Neural cell (in vitro differentiated cells): ENCODE results near the gene TTC34. TPM values are rescaled to one million over a fixed set of nuclear protein-coding genes. Genes with fewer than 3 reads are reported as not detected.

ENCODE experiments used
- H2AFZ ChIP-seq: fragments of 200-600, 300-800 bp; sonication (generic), shearing (Covaris generic); 2 replicates; pipeline ENCODE4 v1.6.0; 2014; ENCODE audit warnings: low read depth, mild to moderate bottlenecking, antibody characterized with exemption, low read length, moderate library complexity
- H3F3A ChIP-seq: fragments of 200-600 bp; shearing (Covaris generic); 2 replicates; pipeline ENCODE4 v1.6.1; 2016; ENCODE audit warnings: mild to moderate bottlenecking, moderate library complexity, mixed read lengths, antibody characterized with exemption, low read length; ENCODE audit not compliant: insufficient read depth, poor library complexity, severe bottlenecking
- H3K27ac ChIP-seq: fragments of 200-600, 300-800 bp; sonication (generic), shearing (Covaris generic); 2 replicates; pipeline ENCODE4 v1.5.1; 2014; ENCODE audit warnings: mild to moderate bottlenecking, low read length, moderate library complexity
- H3K27me3 ChIP-seq: fragments of 300-800, 200-600 bp; sonication (generic), shearing (Covaris generic); 2 replicates; pipeline ENCODE4 v1.6.0; 2014; ENCODE audit warnings: mild to moderate bottlenecking, low read depth, low read length, moderate library complexity; ENCODE audit not compliant: insufficient read depth
- H3K36me3 ChIP-seq: fragments of 300-800, 200-600 bp; sonication (generic), shearing (Covaris generic); 2 replicates; pipeline ENCODE4 v1.5.1; 2014; ENCODE audit warnings: mild to moderate bottlenecking, antibody characterized with exemption, low read length, moderate library complexity; ENCODE audit not compliant: insufficient read depth
- H3K4me2 ChIP-seq: fragments of 300-800, 200-600 bp; sonication (generic), shearing (Covaris generic); 2 replicates; pipeline ENCODE4 v1.6.0; 2014; ENCODE audit warnings: mild to moderate bottlenecking, low read length
- H3K4me3 ChIP-seq: fragments of 300-800, 200-600 bp; sonication (generic), shearing (Covaris generic); 2 replicates; pipeline ENCODE4 v1.5.1; 2014; ENCODE audit warnings: mild to moderate bottlenecking, low read length, moderate library complexity
- H3K79me2 ChIP-seq: fragments of 200-600 bp; shearing (Covaris generic); replicated peaks from 2 replicates; pipeline ENCODE4 v1.6.0; 2014; ENCODE audit warnings: mild to moderate bottlenecking, low read length, moderate library complexity; ENCODE audit not compliant: insufficient read depth
- H3K9ac ChIP-seq: fragments of 300-800, 200-600 bp; sonication (generic), shearing (Covaris generic); 2 replicates; pipeline ENCODE4 v1.6.1; 2016; ENCODE audit warnings: mild to moderate bottlenecking, low read length, mixed read lengths
- H3K9me2 ChIP-seq: fragments of 200-600 bp; shearing (Covaris generic); 2 replicates; pipeline ENCODE4 v1.6.1; 2016; ENCODE audit warnings: mild to moderate bottlenecking, low read length, mixed read lengths; ENCODE audit not compliant: insufficient read depth
- H3K9me3 ChIP-seq: fragments of 200-600, 300-800 bp; sonication (generic), shearing (Covaris generic); 2 replicates; pipeline ENCODE4 v1.6.1; 2016; ENCODE audit warnings: mild to moderate bottlenecking, mixed run types, low read length, moderate library complexity, mixed read lengths
- H4K20me1 ChIP-seq: fragments of 200-600 bp; shearing (Covaris generic); 2 replicates; pipeline ENCODE4 v1.6.1; 2016; ENCODE audit warnings: mild to moderate bottlenecking, mixed run types; ENCODE audit not compliant: insufficient read depth
- EP300 ChIP-seq: fragments of 450-650 bp; conservative IDR thresholded peaks from 2 replicates; pipeline ENCODE4 v1.6.1; 2014; ENCODE audit warnings: antibody characterized with exemption, mild to moderate bottlenecking, moderate library complexity; ENCODE audit not compliant: poor library complexity, severe bottlenecking
- EZH2 ChIP-seq: fragments of 200-600, 300-800 bp; shearing (Covaris generic), sonication (generic); IDR thresholded peaks from 2 replicates; pipeline ENCODE4 v1.6.1; 2014; ENCODE audit warnings: antibody characterized with exemption, low read length, borderline replicate concordance, mild to moderate bottlenecking; ENCODE audit not compliant: insufficient read depth, poor library complexity, severe bottlenecking
- MXI1 ChIP-seq: fragments of 450-650 bp; conservative IDR thresholded peaks from 2 replicates; pipeline ENCODE4 v1.6.1; 2014; ENCODE audit warnings: antibody characterized with exemption, mild to moderate bottlenecking; ENCODE audit not compliant: poor library complexity, severe bottlenecking
- POLR2AphosphoS5 ChIP-seq: IDR thresholded peaks from 2 replicates; pipeline ENCODE4 v1.6.1; 2012
- RAD21 ChIP-seq: fragments of 450-650 bp; conservative IDR thresholded peaks from 2 replicates; pipeline ENCODE4 v1.6.1; 2014; ENCODE audit warnings: antibody characterized with exemption, mild to moderate bottlenecking, moderate library complexity
- SMC3 ChIP-seq: fragments of 450-650 bp; conservative IDR thresholded peaks from 2 replicates; pipeline ENCODE4 v1.6.1; 2014; ENCODE audit warnings: antibody characterized with exemption, mild to moderate bottlenecking, moderate library complexity; ENCODE audit not compliant: poor library complexity
- TAF1 ChIP-seq: IDR thresholded peaks from 2 replicates; pipeline ENCODE4 v1.6.1; 2012; ENCODE audit warnings: low read depth
- polyA plus RNA-seq: library from polyadenylated mRNA; depleted of rRNA; stranded (reverse); fragments of >200 nt; gene quantifications from 2 replicates; pipeline ENCODE4 v1.2.3, GENCODE V29; 2014
- TF ChIP-seq, protein P1 (sequence below): IDR thresholded peaks from 2 replicates; pipeline ENCODE4 v1.6.1; 2012; ENCODE audit warnings: borderline replicate concordance
- TF ChIP-seq, protein P2 (sequence below): fragments of 450-650 bp; IDR thresholded peaks from 2 replicates; pipeline ENCODE4 v1.5.1; 2014; ENCODE audit warnings: antibody characterized with exemption, mild to moderate bottlenecking, moderate library complexity; ENCODE audit not compliant: poor library complexity, severe bottlenecking

The TTC34 gene
- polyA plus RNA-seq, 1 donor from 2014 or later = 0.05 TPM

DNA sequence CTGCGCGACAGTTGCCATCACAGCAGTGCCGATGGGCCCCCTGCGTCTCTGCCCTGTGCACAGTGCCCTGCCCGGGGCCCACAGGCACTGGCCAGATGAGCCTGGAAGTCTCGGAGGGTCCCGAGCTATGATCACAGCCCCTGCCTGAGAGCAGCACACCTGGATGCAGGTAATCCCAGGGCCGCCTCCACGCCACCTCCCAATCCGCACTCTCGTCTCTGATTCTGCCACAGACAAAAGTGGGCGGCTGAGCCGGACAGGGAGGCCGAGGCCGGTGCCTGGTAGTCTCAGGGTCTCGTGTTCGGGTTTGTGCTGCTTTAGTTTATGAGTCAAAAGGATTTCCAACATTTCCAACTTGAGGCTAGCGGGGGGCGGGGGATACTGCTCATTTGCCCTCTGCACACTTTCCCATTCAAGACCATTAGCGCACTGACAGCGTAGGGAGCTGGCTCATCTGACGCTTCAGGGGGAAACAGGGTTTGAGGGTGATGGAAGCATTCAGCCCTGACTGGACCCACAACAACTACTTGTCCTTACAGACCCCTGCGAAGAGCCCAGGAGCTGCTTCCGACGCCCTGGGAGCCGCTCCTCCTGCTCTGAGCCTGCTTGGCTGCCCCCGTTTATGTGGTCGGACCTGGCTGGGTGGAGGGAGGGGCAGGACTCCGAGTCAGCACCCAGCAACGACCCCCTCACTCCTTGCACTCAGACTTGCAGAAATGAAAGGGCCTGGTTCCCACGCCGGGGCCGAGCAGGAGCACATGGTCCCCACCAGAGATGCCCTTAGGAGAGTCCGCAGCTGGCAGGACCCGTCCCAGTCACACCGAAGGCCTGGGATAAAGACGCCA lies 1.8 kb upstream of the TTC34 start:
- H3K4me3 ChIP-seq = no peak overlapping the region
- no peaks in the 10 kb centered on the region for H4K20me1 ChIP-seq
- H3F3A ChIP-seq = no peaks in the 10 kb centered on the region
- no peak overlapping the region for H3K27ac ChIP-seq
- H3K27me3 ChIP-seq = no peaks in the 10 kb centered on the region
- H3K9me2 ChIP-seq = no peaks in the 10 kb centered on the region
- H3K79me2 ChIP-seq = no peaks in the 10 kb centered on the region
- no peak overlapping the region for H3K9ac ChIP-seq
- TF ChIP-seq EP300 (no peak), POLR2AphosphoS5 (no peak), TAF1 (no peak)
- TF ChIP-seq, protein P1, sequence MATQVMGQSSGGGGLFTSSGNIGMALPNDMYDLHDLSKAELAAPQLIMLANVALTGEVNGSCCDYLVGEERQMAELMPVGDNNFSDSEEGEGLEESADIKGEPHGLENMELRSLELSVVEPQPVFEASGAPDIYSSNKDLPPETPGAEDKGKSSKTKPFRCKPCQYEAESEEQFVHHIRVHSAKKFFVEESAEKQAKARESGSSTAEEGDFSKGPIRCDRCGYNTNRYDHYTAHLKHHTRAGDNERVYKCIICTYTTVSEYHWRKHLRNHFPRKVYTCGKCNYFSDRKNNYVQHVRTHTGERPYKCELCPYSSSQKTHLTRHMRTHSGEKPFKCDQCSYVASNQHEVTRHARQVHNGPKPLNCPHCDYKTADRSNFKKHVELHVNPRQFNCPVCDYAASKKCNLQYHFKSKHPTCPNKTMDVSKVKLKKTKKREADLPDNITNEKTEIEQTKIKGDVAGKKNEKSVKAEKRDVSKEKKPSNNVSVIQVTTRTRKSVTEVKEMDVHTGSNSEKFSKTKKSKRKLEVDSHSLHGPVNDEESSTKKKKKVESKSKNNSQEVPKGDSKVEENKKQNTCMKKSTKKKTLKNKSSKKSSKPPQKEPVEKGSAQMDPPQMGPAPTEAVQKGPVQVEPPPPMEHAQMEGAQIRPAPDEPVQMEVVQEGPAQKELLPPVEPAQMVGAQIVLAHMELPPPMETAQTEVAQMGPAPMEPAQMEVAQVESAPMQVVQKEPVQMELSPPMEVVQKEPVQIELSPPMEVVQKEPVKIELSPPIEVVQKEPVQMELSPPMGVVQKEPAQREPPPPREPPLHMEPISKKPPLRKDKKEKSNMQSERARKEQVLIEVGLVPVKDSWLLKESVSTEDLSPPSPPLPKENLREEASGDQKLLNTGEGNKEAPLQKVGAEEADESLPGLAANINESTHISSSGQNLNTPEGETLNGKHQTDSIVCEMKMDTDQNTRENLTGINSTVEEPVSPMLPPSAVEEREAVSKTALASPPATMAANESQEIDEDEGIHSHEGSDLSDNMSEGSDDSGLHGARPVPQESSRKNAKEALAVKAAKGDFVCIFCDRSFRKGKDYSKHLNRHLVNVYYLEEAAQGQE = no peak
- H3K36me3 ChIP-seq = no peaks in the 10 kb centered on the region
- H3K4me2 ChIP-seq = no peak overlapping the region
- no peak overlapping the region for H2AFZ ChIP-seq
- peaks cover 5% of the 10 kb centered on the region for H3K9me3 ChIP-seq

DNA sequence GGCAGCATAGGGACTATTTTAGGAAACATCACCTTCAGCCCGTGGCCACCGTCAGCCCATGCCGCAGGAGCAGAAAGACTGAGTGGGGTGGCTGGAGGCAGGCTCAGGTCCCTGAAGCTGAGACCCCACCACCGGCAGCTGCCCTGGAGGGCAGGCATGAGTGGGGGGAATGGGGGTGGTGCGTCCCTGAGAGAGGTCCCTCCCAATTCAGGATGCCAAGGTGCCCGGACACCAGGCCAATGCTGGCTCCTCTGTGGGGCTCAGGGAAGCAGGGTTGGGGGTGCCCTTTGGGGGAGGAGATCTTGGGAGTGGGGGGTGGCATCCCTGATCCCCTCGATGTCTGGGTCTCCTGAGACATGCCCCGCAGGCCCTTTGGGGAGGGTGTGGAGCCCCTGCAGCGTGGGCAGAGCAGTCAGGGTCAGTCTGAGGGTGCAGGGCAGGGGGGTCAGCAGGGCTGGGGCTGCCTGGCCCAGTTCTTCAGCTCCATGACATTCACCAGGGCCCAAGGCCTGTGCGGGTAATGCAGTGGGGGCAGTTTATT lies 998 bp upstream of the TTC34 start:
- TF ChIP-seq, protein P1 = no peak
- TF ChIP-seq RAD21 (no peak), EP300 (no peak), TAF1 (no peak), EZH2 (no peak), MXI1 (no peak), POLR2AphosphoS5 (no peak), SMC3 (no peak)
- TF ChIP-seq, protein P2, sequence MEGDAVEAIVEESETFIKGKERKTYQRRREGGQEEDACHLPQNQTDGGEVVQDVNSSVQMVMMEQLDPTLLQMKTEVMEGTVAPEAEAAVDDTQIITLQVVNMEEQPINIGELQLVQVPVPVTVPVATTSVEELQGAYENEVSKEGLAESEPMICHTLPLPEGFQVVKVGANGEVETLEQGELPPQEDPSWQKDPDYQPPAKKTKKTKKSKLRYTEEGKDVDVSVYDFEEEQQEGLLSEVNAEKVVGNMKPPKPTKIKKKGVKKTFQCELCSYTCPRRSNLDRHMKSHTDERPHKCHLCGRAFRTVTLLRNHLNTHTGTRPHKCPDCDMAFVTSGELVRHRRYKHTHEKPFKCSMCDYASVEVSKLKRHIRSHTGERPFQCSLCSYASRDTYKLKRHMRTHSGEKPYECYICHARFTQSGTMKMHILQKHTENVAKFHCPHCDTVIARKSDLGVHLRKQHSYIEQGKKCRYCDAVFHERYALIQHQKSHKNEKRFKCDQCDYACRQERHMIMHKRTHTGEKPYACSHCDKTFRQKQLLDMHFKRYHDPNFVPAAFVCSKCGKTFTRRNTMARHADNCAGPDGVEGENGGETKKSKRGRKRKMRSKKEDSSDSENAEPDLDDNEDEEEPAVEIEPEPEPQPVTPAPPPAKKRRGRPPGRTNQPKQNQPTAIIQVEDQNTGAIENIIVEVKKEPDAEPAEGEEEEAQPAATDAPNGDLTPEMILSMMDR = no peak
- H2AFZ ChIP-seq = no peak overlapping the region
- H3K36me3 ChIP-seq = no peaks in the 10 kb centered on the region
- H3K9me3 ChIP-seq = peaks cover 5% of the 10 kb centered on the region
- H3K9me2 ChIP-seq = no peaks in the 10 kb centered on the region
- no peak overlapping the region for H3K9ac ChIP-seq
- H3K27ac ChIP-seq = no peak overlapping the region
- no peaks in the 10 kb centered on the region for H3K27me3 ChIP-seq
- H3F3A ChIP-seq = no peaks in the 10 kb centered on the region
- H4K20me1 ChIP-seq = no peaks in the 10 kb centered on the region
- no peak overlapping the region for H3K4me2 ChIP-seq
- no peaks in the 10 kb centered on the region for H3K79me2 ChIP-seq
- H3K4me3 ChIP-seq = no peak overlapping the region
